Endothelial cell of umbilical vein (primary cell): ENCODE measurements around the gene TPM2. TPM values are rescaled to one million over a fixed set of nuclear protein-coding genes. Genes with fewer than 3 reads are reported as not detected.
A peak's percentile ranks its signal among the peaks of the same experiment; 100 is the strongest.

Experiments used
- BruUV-seq: library from RNA; stranded (reverse); fragments of 400-500 nt; replicated peaks from 2 replicates; lab custom pipeline; 2021; lab: Mats Ljungman, UMichigan
- CTCF ChIA-PET: fragments of 300-600, 350-600 bp; sonication (Branson Sonifier 250); formaldehyde crosslinking; loops from one replicate; lab custom pipeline; 2021; ENCODE audit warnings: antibody characterized with exemption, inconsistent platforms; lab: Charles Lee
- POLR2A ChIA-PET: fragments of 300-600, 350-600 bp; sonication (Branson Sonifier 250); formaldehyde crosslinking; loops from one replicate; lab custom pipeline; 2021; ENCODE audit warnings: antibody characterized with exemption, inconsistent platforms; lab: Charles Lee
- DNase-seq: peaks from one replicate; pipeline ENCODE4 v3.0.0-alpha.2; 2011; ENCODE audit warnings: low read depth, low spot score
- FAIRE-seq: peaks from 2 replicates; lab custom pipeline; 2011; peaks lifted over from hg19 to GRCh38; lab: Jason Lieb, UNC
- H2AFZ ChIP-seq: 2 replicates; pipeline ENCODE4 v1.6.0; 2012; ENCODE audit warnings: low read depth, low read length, control low read depth, inconsistent platforms
- H3K27ac ChIP-seq: 2 replicates; pipeline ENCODE4 v1.5.1; 2011; ENCODE audit warnings: low read depth, mild to moderate bottlenecking, control low read depth, low read length, moderate library complexity; ENCODE audit not compliant: insufficient read depth
- H3K27me3 ChIP-seq, 2 experiments: 2 replicates each; pipeline versions ENCODE4 v1.6.0 to v1.6.1; 2011; ENCODE audit warnings: low read length in 2 of 2, mixed read lengths in 1 of 2; ENCODE audit not compliant: control insufficient read depth in 2 of 2, insufficient read depth in 2 of 2
- H3K36me3 ChIP-seq, 2 experiments: 2 replicates in 1 of 2; 3 replicates in 1 of 2; pipeline ENCODE4 v1.5.1; 2011; ENCODE audit warnings: low read length in 2 of 2, mild to moderate bottlenecking in 1 of 2, moderate library complexity in 1 of 2; ENCODE audit not compliant: control insufficient read depth in 2 of 2, insufficient read depth in 2 of 2; ENCODE audit errors: extremely low read depth in 1 of 2
- H3K4me1 ChIP-seq: 3 replicates; pipeline ENCODE4 v1.5.1; 2011; ENCODE audit warnings: mild to moderate bottlenecking, low read length; ENCODE audit not compliant: control insufficient read depth, insufficient read depth; ENCODE audit errors: extremely low read depth
- H3K4me2 ChIP-seq: 2 replicates; pipeline ENCODE4 v1.6.1; 2011; ENCODE audit warnings: low read length, control low read depth, mixed read lengths; ENCODE audit not compliant: insufficient read depth
- H3K4me3 ChIP-seq, 3 experiments: fragments of 200-600 bp in 1 of 3; sonication (generic), shearing (Covaris generic) in 1 of 3; replicated peaks in 1 of 3; 2 replicates each; pipeline ENCODE4 v1.5.1; 2011 to 2016; ENCODE audit warnings: control low read depth in 3 of 3, low read length in 3 of 3, mild to moderate bottlenecking in 2 of 3, inconsistent platforms in 1 of 3, low read depth in 1 of 3, moderate library complexity in 1 of 3; ENCODE audit not compliant: insufficient read depth in 1 of 3
- H3K79me2 ChIP-seq: 2 replicates; pipeline ENCODE4 v1.6.0; 2012; ENCODE audit warnings: low read length, inconsistent platforms; ENCODE audit not compliant: control insufficient read depth, insufficient read depth
- H3K9ac ChIP-seq: replicated peaks from 2 replicates; pipeline ENCODE3; 2011; ENCODE audit warnings: low read length, control low read depth; ENCODE audit not compliant: insufficient read depth; ENCODE audit errors: extremely low read depth
- H3K9me1 ChIP-seq: replicated peaks from 3 replicates; pipeline ENCODE4 v1.6.0; 2011; ENCODE audit warnings: mild to moderate bottlenecking, low read length; ENCODE audit not compliant: control insufficient read depth, insufficient read depth; ENCODE audit errors: extremely low read depth
- H3K9me3 ChIP-seq: replicated peaks from 2 replicates; pipeline ENCODE4 v1.5.1; 2012; ENCODE audit warnings: low read length, inconsistent platforms; ENCODE audit not compliant: control insufficient read depth, insufficient read depth
- H4K20me1 ChIP-seq: replicated peaks from 2 replicates; pipeline ENCODE3; 2011; ENCODE audit warnings: mild to moderate bottlenecking, low read length; ENCODE audit not compliant: control insufficient read depth, insufficient read depth; ENCODE audit errors: extremely low read depth
- EZH2 ChIP-seq: IDR thresholded peaks from 2 replicates; pipeline ENCODE4 v1.6.1; 2012; ENCODE audit warnings: borderline replicate concordance, low read depth, mild to moderate bottlenecking, moderate library complexity, low read length, inconsistent platforms; ENCODE audit not compliant: severe bottlenecking
- FOS ChIP-seq: IDR thresholded peaks from 2 replicates; pipeline ENCODE4 v1.6.1; 2011; ENCODE audit warnings: mild to moderate bottlenecking, low read length, moderate library complexity, borderline replicate concordance; ENCODE audit not compliant: insufficient read depth
- GATA2 ChIP-seq: IDR thresholded peaks from 2 replicates; pipeline ENCODE4 v1.7.0; 2011; ENCODE audit warnings: low read depth, mild to moderate bottlenecking, moderate library complexity, mixed read lengths, low read length; ENCODE audit not compliant: insufficient read length, insufficient read depth
- JUN ChIP-seq: IDR thresholded peaks from 2 replicates; pipeline ENCODE4 v1.6.1; 2011; ENCODE audit warnings: borderline replicate concordance, low read depth; ENCODE audit not compliant: insufficient read length, insufficient read depth
- POLR2A ChIP-seq: IDR thresholded peaks from 2 replicates; pipeline ENCODE4 v1.6.1; 2012; ENCODE audit warnings: low read depth, mild to moderate bottlenecking, control low read depth, low read length
- dilution Hi-C: fragments of 300-500 bp; cut with MboI; formaldehyde crosslinking; loops from one replicate; pipeline ENCODE4 v1.15.0; 2019; ENCODE audit warnings: low sequenced_read_pairs; ENCODE audit not compliant: extremely low pct_ligation_motif_present
- intact Hi-C: fragments of 100-400 bp; cut with micrococcal nuclease; formaldehyde crosslinking; loops from one replicate; pipeline ENCODE4 v1.10.0; 2022
- polyA plus RNA-seq, 4 experiments: library from polyadenylated mRNA; depleted of rRNA in 3 of 4; stranded (reverse) in 3 of 4; unstranded in 1 of 4; fragments of >200 nt; gene quantifications; 2 replicates each; pipeline versions ENCODE4 v1.2.1 to v1.2.3, GENCODE V29; 2011 to 2012; ENCODE audit warnings: missing spikeins in 1 of 4
- total RNA-seq: library from RNA; stranded (reverse); gene quantifications from 2 replicates; pipeline ENCODE4 v1.2.3, GENCODE V29; 2021

The TPM2 gene
- total and polyA plus RNA-seq, 2 donors (not counting 3 experiments of a cell fraction or from before 2014, with no cell fraction given), result 144 to 279 TPM

- H2AFZ ChIP-seq, result peak overlapping the region; percentile 84
- POLR2A ChIA-PET, result interaction anchor here (1.2 kb wide), 1 partner anchor 30 kb away, joined by 4 read pairs; the partner anchor contains the start of genes CCDC107 and RMRP
- H3K27ac ChIP-seq, result peak overlapping the region; percentile 50
- no peaks in the 10 kb centered on the region for H3K9me1 ChIP-seq
- H4K20me1 ChIP-seq, result no peaks in the 10 kb centered on the region
- H3K9ac ChIP-seq, result peak overlapping the region; percentile 68
- TF ChIP-seq JUN (no peak), FOS (peak; percentile 83)
- H3K27me3 ChIP-seq, result no peaks in the 10 kb centered on the region
- dilution Hi-C loops (no loop called here), intact Hi-C loops (loop anchor here (1.0 to 2.0 kb wide), 2 partner anchors 31 to 84 kb away; partner anchors contain the start of genes CCDC107, RMRP and TESK1)
- DNase-seq (peak; percentile 41), FAIRE-seq (peak; percentile 81)
- CTCF ChIA-PET, result interaction anchor here (0.8 to 13.5 kb wide), 8 partner anchors 8 to 85 kb away, joined by 3 to 227 read pairs (median 6); partner anchors contain the start of genes ARHGEF39, CCDC107 and RMRP
- H3K4me1 ChIP-seq, result peaks cover 28% of the 10 kb centered on the region
- H3K36me3 ChIP-seq, result peaks cover 7 to 14% of the 10 kb centered on the region in 2 experiments
- peak overlapping the region; percentile 66 to 82 (median 70) for H3K4me3 ChIP-seq
- peaks cover 36% of the 10 kb centered on the region for H3K79me2 ChIP-seq
- no peaks in the 10 kb centered on the region for H3K9me3 ChIP-seq
- H3K4me2 ChIP-seq, result peak overlapping the region; percentile 84
- BruUV-seq, result no TSS peak
These were observed 875 bp downstream of the TPM2 start for GRCh38 chr9:35688558-35689541.

- Histone ChIP-seq H3K27ac (no peak overlapping the region), H3K9me1 (no peaks in the 10 kb centered on the region), H2AFZ (no peak overlapping the region), H3K4me1 (peaks cover 28% of the 10 kb centered on the region), H3K4me2 (peak overlapping the region; percentile 84), H3K36me3 (peaks cover 7 to 20% of the 10 kb centered on the region in 2 experiments), H3K4me3 (peak overlapping the region in 1 of 3 experiments; percentile 82), H3K79me2 (peaks cover 36% of the 10 kb centered on the region), H3K9ac (no peak overlapping the region), H3K27me3 (no peaks in the 10 kb centered on the region), H3K9me3 (no peaks in the 10 kb centered on the region), H4K20me1 (no peaks in the 10 kb centered on the region)
- FAIRE-seq, result no peak
- CTCF ChIA-PET, result interaction anchor here (0.8 to 13.5 kb wide), 6 partner anchors 8 to 84 kb away, joined by 3 to 227 read pairs (median 6); partner anchors contain the start of genes ARHGEF39, CCDC107 and RMRP
- intact Hi-C loops, result loop anchor here (2.0 kb wide), 1 partner anchor 83 kb away; the partner anchor contains the start of gene TESK1
- POLR2A ChIA-PET, result interaction anchor here (1.2 kb wide), 1 partner anchor 30 kb away, joined by 4 read pairs; the partner anchor contains the start of genes CCDC107 and RMRP
- no peak for DNase-seq
- BruUV-seq, result no TSS peak
- no peak for TF ChIP-seq EZH2
- no peak for TF ChIP-seq GATA2
- no peak for TF ChIP-seq POLR2A
- dilution Hi-C loops, result no loop called here
These were observed 1.7 kb downstream of the TPM2 start for GRCh38 chr9:35687972-35688557.
